ENCODE data around the gene TAF1C. TPM values are rescaled to one million over a fixed set of nuclear protein-coding genes. Genes with fewer than 3 reads are reported as not detected.

TAF1C gene
- total and polyA plus RNA-seq, 9 of the 15 experiments (the other 6 are each of a cell fraction or from before 2014, with no cell fraction given), result 1.5 to 74.8 (median 21.0) TPM

DNA sequence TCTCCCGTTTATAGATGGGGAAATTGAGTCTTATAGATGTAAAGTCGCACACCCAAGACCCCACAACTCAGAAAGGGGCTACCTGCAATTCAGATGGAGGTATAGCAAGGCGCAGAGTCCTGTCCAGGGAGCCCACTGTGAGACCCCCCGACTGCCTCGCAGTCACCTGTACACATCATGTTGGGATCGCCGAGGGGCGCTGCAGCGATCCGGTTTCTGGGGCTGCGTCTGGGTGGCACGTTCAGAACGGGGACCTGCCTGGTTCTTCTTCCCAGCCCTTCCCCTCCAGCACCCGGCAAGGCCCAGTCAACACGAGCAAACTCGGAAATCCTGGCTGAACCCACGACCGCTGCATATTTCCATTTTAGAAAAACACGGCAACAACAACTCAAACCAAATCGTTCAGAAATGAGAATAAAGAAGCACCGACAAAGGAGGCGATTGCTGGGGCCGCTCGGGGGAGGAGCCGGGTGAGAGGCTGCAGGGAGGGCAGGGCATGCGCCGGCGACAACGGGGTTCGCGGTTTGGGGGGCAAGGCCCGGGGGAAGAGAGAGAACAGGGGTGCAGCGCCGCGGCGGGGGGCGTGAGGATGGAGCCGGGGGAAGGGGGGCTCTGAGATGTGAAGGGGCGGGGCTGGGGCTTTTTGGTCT, 42.5 kb downstream of the TAF1C start (continued):
- no peak for TF ChIP-seq ZKSCAN1 (IDR thresholded peaks at IDR 0.05; ENCODE audit: low read depth, low read length)
- TF ChIP-seq MTA2 (IDR thresholded peaks at IDR 0.05; ENCODE audit: low read depth), result no peak
- TF ChIP-seq ZC3H4 (CRISPR knock-in tag; IDR thresholded peaks at IDR 0.05; ENCODE audit: borderline replicate concordance), result peak; percentile 68; the same call in 1 of the 2 replicates
- TF ChIP-seq YY1 (IDR thresholded peaks at IDR 0.05; ENCODE audit: borderline replicate concordance in 1 of 3, control insufficient read depth in 1 of 3, extremely low read depth in 1 of 3, insufficient read depth in 3 of 3, insufficient read length in 1 of 3, insufficient replicate concordance in 2 of 3, low read depth in 1 of 3, low read length in 2 of 3), result peak in 1 of 3 experiments; percentile 8
- TF ChIP-seq EWSR1 (IDR thresholded peaks at IDR 0.05; ENCODE audit: borderline replicate concordance, low read depth, partially characterized antibody), result no peak
- 0 out of 2 replicates have a peak, but pooled peaks have one; percentile 27 for TF ChIP-seq PML (IDR thresholded peaks at IDR 0.05; ENCODE audit: low read length)
- peak; percentile 16; the same call in 1 of the 2 replicates for TF ChIP-seq CXXC5 (CRISPR knock-in tag; IDR thresholded peaks at IDR 0.05)
- TF ChIP-seq RAD21 (CRISPR knock-in tag; conservative IDR thresholded peaks at IDR 0.05 in 1 of 2, IDR thresholded peaks at IDR 0.05 in 1 of 2), result peak in 1 of 2 experiments; percentile 2; a peak in 1 of 4 replicates
- 0 out of 2 replicates have a peak, but pooled peaks have one; percentile 40 for TF ChIP-seq SMARCC2 (IDR thresholded peaks at IDR 0.05; ENCODE audit: low read depth)
- peak; percentile 18; the same call in 1 of the 2 replicates for TF ChIP-seq MTA3 (IDR thresholded peaks at IDR 0.05; ENCODE audit: borderline replicate concordance)
- TF ChIP-seq ZFX (CRISPR knock-in tag; IDR thresholded peaks at IDR 0.05), result peak; percentile 27; the same call in 1 of the 2 replicates
- peak; percentile 80 for TF ChIP-seq ZBTB7A (IDR thresholded peaks at IDR 0.05; ENCODE audit: borderline replicate concordance, control insufficient read depth, low read depth, low read length)
- peak; percentile 39; the same call in 1 of the 2 replicates for TF ChIP-seq BRD4 (IDR thresholded peaks at IDR 0.05)
- TF ChIP-seq, protein P1, sequence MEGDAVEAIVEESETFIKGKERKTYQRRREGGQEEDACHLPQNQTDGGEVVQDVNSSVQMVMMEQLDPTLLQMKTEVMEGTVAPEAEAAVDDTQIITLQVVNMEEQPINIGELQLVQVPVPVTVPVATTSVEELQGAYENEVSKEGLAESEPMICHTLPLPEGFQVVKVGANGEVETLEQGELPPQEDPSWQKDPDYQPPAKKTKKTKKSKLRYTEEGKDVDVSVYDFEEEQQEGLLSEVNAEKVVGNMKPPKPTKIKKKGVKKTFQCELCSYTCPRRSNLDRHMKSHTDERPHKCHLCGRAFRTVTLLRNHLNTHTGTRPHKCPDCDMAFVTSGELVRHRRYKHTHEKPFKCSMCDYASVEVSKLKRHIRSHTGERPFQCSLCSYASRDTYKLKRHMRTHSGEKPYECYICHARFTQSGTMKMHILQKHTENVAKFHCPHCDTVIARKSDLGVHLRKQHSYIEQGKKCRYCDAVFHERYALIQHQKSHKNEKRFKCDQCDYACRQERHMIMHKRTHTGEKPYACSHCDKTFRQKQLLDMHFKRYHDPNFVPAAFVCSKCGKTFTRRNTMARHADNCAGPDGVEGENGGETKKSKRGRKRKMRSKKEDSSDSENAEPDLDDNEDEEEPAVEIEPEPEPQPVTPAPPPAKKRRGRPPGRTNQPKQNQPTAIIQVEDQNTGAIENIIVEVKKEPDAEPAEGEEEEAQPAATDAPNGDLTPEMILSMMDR (IDR thresholded peaks at IDR 0.05 in 2 of 3, conservative IDR thresholded peaks at IDR 0.05 in 1 of 3; ENCODE audit: insufficient read depth in 2 of 3, low read depth in 1 of 3, low read length in 3 of 3), result peak; percentile 18 to 45 (median 35); a peak in 4 of 6 replicates
- TF ChIP-seq, protein P2, sequence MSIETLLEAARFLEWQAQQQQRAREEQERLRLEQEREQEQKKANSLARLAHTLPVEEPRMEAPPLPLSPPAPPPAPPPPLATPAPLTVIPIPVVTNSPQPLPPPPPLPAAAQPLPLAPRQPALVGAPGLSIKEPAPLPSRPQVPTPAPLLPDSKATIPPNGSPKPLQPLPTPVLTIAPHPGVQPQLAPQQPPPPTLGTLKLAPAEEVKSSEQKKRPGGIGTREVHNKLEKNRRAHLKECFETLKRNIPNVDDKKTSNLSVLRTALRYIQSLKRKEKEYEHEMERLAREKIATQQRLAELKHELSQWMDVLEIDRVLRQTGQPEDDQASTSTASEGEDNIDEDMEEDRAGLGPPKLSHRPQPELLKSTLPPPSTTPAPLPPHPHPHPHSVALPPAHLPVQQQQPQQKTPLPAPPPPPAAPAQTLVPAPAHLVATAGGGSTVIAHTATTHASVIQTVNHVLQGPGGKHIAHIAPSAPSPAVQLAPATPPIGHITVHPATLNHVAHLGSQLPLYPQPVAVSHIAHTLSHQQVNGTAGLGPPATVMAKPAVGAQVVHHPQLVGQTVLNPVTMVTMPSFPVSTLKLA (conservative IDR thresholded peaks at IDR 0.05), result peak; percentile 34 to 37; a peak in 2 of 4 replicates
- TF ChIP-seq, protein P3, sequence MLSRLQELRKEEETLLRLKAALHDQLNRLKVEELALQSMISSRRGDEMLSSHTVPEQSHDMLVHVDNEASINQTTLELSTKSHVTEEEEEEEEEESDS (CRISPR knock-in tag; IDR thresholded peaks at IDR 0.05), result no peak
- peak in 1 of 2 experiments; percentile 82; a peak in 1 of 4 replicates for TF ChIP-seq KDM1A (IDR thresholded peaks at IDR 0.05)
- 0 out of 2 replicates have a peak, but pooled peaks have one; percentile 35 for TF ChIP-seq KAT7 (CRISPR knock-in tag; IDR thresholded peaks at IDR 0.05; ENCODE audit: borderline replicate concordance)
- TF ChIP-seq MBD2 (IDR thresholded peaks at IDR 0.05; ENCODE audit: borderline replicate concordance, low read depth), result peak; percentile 27; the same call in 1 of the 2 replicates
